ENCODE results near the gene GABRB1. TPM values are rescaled to one million over a fixed set of nuclear protein-coding genes. Genes with fewer than 3 reads are reported as not detected.

GABRB1 gene
- total RNA-seq, 1 donor from 2014 or later, result not detected

GRCh38 chr4:47071901-47072341 lies 40.6 kb downstream of the GABRB1 start:
- H3K27me3 Mint-ChIP-seq, result no peaks in the 10 kb centered on the region
- DNase-seq (no peak), ATAC-seq (ENCODE audit: low read depth) (no peak)
- POLR2A ChIA-PET, result no interaction called here
- CTCF ChIA-PET, result no interaction called here
- no peak overlapping the region for H3K4me3 Mint-ChIP-seq
- H3K27ac Mint-ChIP-seq, result no peak overlapping the region
- intact Hi-C loops (cut with micrococcal nuclease), result no loop called here
- no peak for TF ChIP-seq CTCF (IDR thresholded peaks at IDR 0.05)
- no peaks in the 10 kb centered on the region for H3K9me3 Mint-ChIP-seq
- no peaks in the 10 kb centered on the region for H3K4me1 Mint-ChIP-seq
- no peaks in the 10 kb centered on the region for H3K36me3 Mint-ChIP-seq (ENCODE audit: low read depth)

- Mint-ChIP-seq H3K4me1 (no peaks in the 10 kb centered on the region), H3K9me3 (no peaks in the 10 kb centered on the region), H3K4me3 (no peak overlapping the region), H3K36me3 (ENCODE audit: low read depth) (no peaks in the 10 kb centered on the region), H3K27ac (no peak overlapping the region), H3K27me3 (no peaks in the 10 kb centered on the region)
- ChIA-PET CTCF (no interaction called here), POLR2A (no interaction called here)
- no peak for TF ChIP-seq CTCF (IDR thresholded peaks at IDR 0.05)
- DNase-seq (no peak), ATAC-seq (ENCODE audit: low read depth) (no peak)
- intact Hi-C loops (cut with micrococcal nuclease), result no loop called here
These were observed 42.3 kb downstream of the GABRB1 start for GRCh38 chr4:47073647-47074046.

DNA sequence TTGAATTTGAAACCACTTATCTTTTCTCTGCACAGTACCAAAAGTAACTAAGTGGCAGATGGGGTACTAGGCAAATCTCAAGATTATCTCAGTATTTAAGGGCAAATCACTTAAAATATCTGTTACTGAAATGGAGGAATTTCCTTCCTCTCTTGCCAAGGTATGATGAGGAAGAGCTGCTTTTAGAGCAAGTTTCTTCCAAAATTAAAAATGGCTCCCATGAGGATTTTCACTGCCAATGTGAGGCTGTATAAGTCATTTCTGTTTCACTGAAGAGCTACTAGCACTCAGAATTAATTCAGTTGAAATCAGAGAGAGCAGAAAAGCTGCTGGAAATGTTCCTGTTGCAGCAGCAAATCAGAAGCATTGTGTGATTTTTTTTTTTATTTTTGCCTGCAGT lies 43.4 kb downstream of the GABRB1 start:
- CTCF ChIA-PET, result no interaction called here
- no peak for TF ChIP-seq CTCF (IDR thresholded peaks at IDR 0.05)
- no peak for ATAC-seq (ENCODE audit: low read depth)

DNA sequence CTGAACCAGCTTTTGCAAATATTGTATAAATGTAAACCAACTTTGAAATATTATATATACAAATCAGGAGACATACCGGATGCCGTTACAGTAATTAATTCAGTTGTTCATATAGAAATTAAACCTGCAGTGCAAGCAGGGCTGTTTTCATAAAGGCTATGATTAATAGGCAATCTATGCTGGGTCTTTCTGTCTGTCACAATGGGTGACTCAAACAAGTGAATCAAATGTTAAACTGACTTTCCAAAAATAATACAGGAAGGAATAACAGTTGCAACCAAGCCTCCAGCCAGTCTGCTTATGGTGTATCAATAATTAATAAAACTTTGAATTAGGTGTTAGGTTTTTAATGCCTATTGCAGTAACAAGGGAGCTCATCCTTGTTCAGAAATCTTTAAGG lies 43.9 kb downstream of the GABRB1 start:
- intact Hi-C loops (cut with micrococcal nuclease), result no loop called here
- no peaks in the 10 kb centered on the region for H3K27me3 Mint-ChIP-seq
- ChIA-PET CTCF (no interaction called here), POLR2A (no interaction called here)
- no peak overlapping the region for H3K4me3 Mint-ChIP-seq
- H3K4me1 Mint-ChIP-seq, result no peaks in the 10 kb centered on the region
- no peaks in the 10 kb centered on the region for H3K9me3 Mint-ChIP-seq
- no peak for DNase-seq
- H3K36me3 Mint-ChIP-seq (ENCODE audit: low read depth), result no peaks in the 10 kb centered on the region
- ATAC-seq (ENCODE audit: low read depth), result no peak
- H3K27ac Mint-ChIP-seq, result no peak overlapping the region
- no peak for TF ChIP-seq CTCF (IDR thresholded peaks at IDR 0.05)

More for the DNA sequence above, 43.4 kb downstream of the GABRB1 start:
- DNase-seq, result no peak
- intact Hi-C loops (cut with micrococcal nuclease), result no loop called here
- Mint-ChIP-seq H3K27me3 (no peaks in the 10 kb centered on the region), H3K4me1 (no peaks in the 10 kb centered on the region), H3K4me3 (no peak overlapping the region), H3K9me3 (no peaks in the 10 kb centered on the region), H3K36me3 (ENCODE audit: low read depth) (no peaks in the 10 kb centered on the region), H3K27ac (no peak overlapping the region)
- POLR2A ChIA-PET, result no interaction called here

DNA sequence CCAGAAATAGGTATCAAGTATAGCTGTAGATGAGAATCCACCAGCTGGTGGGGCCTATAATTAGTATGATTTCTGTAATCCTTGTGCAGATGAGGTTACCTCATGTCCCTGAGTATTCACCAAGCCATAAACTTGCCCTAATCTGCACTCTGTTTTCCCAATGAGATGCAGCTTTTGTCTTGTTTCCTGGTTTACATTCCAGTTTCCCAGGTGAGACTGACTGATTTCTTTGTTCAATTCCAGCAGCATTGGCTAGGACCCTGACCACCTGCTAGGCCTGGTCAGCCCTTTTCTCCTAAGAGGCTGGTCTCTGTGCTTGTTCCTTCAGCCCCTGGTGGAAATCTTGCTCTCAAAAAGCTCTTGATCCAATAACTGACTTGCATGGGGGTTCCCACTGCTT lies 44.6 kb downstream of the GABRB1 start:
- ChIA-PET POLR2A (no interaction called here), CTCF (no interaction called here)
- intact Hi-C loops (cut with micrococcal nuclease), result no loop called here
- ATAC-seq (ENCODE audit: low read depth), result no peak
- Mint-ChIP-seq H3K27ac (no peak overlapping the region), H3K36me3 (ENCODE audit: low read depth) (no peaks in the 10 kb centered on the region), H3K4me1 (no peaks in the 10 kb centered on the region), H3K4me3 (no peak overlapping the region), H3K27me3 (no peaks in the 10 kb centered on the region), H3K9me3 (no peaks in the 10 kb centered on the region)
- TF ChIP-seq CTCF (IDR thresholded peaks at IDR 0.05), result no peak
- DNase-seq, result no peak

Data from activated B cell treated with CpG ODN at 0.5 μM for 24 hours (primary cell).